GM18498 (cell line): ENCODE results near the gene RIOX2.
"Not testable (repeated sequence)": the region's sequence is repeated elsewhere in the genome, so short reads cannot be mapped to it uniquely, and the experiment has no call there.

Experiments
- ATAC-seq: cut with Tn5 transposase; IDR thresholded peaks from one replicate; pipeline ENCODE4 v1.9.1; 2021; ENCODE audit warnings: mild to moderate bottlenecking, moderate library complexity; ENCODE audit not compliant: unreplicated experiment

Gene RIOX2

DNA sequence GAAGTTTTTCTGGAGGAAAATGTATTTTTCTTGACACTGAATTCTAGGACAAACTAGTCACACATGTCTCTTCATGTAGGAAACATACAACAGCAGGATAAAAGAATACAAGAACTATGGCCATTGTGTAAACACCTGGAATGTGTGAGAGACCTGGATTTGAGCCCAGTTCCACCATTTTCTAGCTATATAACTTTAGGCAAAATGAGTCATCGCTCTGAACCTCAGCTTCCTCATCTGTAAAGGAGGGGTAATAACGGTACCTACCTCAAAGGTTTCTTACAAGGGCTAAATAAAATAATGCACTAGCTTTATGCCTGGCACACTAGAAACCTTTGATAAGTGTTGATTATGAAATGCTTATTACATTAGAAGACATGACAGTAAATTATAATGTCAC, 57.8 kb downstream of the RIOX2 start:
- ATAC-seq = no peak

DNA sequence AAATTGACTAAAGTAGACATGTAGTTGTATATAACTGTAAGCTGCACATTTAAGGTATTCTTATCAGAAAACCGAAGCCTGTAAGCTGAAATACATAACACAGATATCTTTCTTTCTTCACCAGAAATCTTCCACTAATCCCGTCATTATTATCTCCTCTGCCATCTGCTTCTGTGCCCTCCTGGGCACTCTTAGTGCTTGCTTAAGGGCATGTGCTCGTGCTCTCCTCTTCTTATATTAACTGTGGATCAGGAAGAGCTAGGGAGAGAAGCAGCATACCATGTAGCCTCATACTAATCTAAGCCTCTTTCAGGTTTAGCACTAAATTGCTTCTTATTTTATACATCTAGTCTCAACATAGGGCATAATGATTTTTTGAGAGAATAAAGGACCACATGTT, 60.8 kb downstream of the RIOX2 start:
- no peak for ATAC-seq

GRCh38 chr3:97910931-97911351, 61.3 kb downstream of the RIOX2 start:
- ATAC-seq = no peak

- ATAC-seq = not testable (repeated sequence)
Observed at GRCh38 chr3:97910236-97910831, 61.9 kb downstream of the RIOX2 start.

DNA sequence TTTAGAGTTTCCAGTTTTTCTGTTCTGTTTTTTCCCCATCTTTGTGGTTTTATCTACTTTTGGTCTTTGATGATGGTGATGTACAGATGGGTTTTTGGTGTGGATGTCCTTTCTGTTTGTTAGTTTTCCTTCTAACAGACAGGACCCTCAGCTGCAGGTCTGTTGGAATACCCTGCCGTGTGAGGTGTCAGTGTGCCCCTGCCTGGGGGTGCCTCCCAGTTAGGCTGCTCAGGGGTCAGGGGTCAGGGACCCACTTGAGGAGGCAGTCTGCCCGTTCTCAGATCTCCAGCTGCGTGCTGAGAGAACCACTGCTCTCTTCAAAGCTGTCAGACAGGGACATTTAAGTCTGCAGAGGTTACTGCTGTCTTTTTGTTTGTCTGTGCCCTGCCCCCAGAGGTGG, 62.4 kb downstream of the RIOX2 start:
- not testable (repeated sequence) for ATAC-seq

GRCh38 chr3:97901313-97902248, 70.7 kb downstream of the RIOX2 start:
- ATAC-seq = no peak

DNA sequence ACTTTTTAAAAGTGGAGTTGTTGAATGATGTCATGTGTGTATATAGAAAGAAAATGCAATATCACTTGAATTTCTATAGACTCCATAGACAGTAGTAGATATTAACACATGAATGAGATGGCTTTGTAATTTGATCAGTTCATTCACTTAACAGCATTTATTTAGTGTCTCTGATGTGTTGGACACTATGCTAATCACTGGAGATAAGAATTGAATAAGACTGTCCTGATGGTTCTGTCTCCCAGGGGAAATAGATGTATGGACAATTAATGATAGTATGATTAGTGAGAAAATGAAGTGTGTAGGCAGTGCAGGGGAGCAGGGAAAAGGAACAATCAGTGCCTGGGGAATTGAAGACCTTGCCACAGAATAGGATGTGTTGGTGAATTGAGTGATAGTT, 72.9 kb downstream of the RIOX2 start:
- no peak for ATAC-seq

GRCh38 chr3:97896547-97896946, 75.7 kb downstream of the RIOX2 start:
- ATAC-seq = no peak

- ATAC-seq = no peak
Observed at GRCh38 chr3:97896129-97896528, 76.1 kb downstream of the RIOX2 start.

GRCh38 chr3:97895216-97895615, 77.0 kb downstream of the RIOX2 start:
- ATAC-seq = peak; percentile 87

DNA sequence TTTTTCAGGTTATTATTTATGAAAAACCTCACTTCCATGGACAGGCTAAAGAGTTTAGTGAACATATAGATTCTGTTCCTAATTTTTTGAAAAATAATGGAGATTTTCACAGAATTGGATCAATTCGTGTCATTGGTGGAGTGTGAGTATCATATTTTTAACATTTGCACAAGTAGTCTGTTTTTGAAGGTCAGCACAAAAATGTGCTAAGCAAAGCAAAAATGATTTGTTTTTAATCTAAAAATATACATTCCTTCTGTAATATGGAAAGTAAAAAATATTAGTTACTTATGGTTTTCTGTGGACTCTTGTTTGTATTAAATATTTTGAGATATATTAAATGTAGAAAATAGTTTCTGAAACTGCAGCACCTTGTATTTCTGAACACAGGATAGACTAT, 79.4 kb downstream of the RIOX2 start:
- no peak for ATAC-seq
